K562 (cell line): ENCODE data around the gene CACTIN. TPM values are rescaled to one million over a fixed set of nuclear protein-coding genes. Genes with fewer than 3 reads are reported as not detected.

Experiments
- AFF4 ChIP-seq: sonication (generic); formaldehyde crosslinking; IDR thresholded peaks from 2 replicates; pipeline ENCODE4 v1.8.0; 2023; ENCODE audit warnings: mild to moderate bottlenecking, missing genetic modification reagents
- ATF7 ChIP-seq: fragments of 450-650 bp; IDR thresholded peaks from 2 replicates; pipeline ENCODE4 v1.7.1; 2014; ENCODE audit warnings: mild to moderate bottlenecking, moderate library complexity
- HSF4 ChIP-seq: fragments of 250-450 bp; sonication (Bioruptor Pico); IDR thresholded peaks from 2 replicates; pipeline ENCODE4 v2.1.2; 2022; ENCODE audit warnings: mild to moderate bottlenecking, moderate library complexity, borderline replicate concordance
- MAZ ChIP-seq, 2 experiments: fragments of 450-650 bp in 1 of 2; sonication (generic) in 1 of 2; formaldehyde crosslinking; IDR thresholded peaks in 1 of 2; conservative IDR thresholded peaks in 1 of 2; 2 replicates each; pipeline versions ENCODE4 v1.4.0 to v1.5.0; 2020; ENCODE audit warnings: mild to moderate bottlenecking in 1 of 2, missing genetic modification reagents in 1 of 2
- RAD21 ChIP-seq, 2 experiments: fragments of 250-450 bp in 1 of 2; fragments of 450-650 bp in 1 of 2; sonication (Bioruptor Pico) in 1 of 2; formaldehyde crosslinking in 1 of 2; IDR thresholded peaks in 1 of 2; conservative IDR thresholded peaks in 1 of 2; 2 replicates each; pipeline versions ENCODE4 v1.4.0 to v1.8.0; 2020 to 2022; ENCODE audit warnings: mild to moderate bottlenecking in 2 of 2, moderate library complexity in 1 of 2
- XRCC5 ChIP-seq: fragments of 200-400 bp; formaldehyde crosslinking; IDR thresholded peaks from 2 replicates; pipeline ENCODE4 v1.6.1; 2017; ENCODE audit warnings: low read depth, mild to moderate bottlenecking, low read length
- polyA plus RNA-seq, 8 experiments: library from polyadenylated mRNA; depleted of rRNA in 4 of 8; stranded (reverse) in 5 of 8; unstranded in 3 of 8; fragments of >200 nt; fragmentation: Nextera tagmentation in 2 of 8; fragmentation: Illumina TruSeq in 1 of 8; extraction: Ambion mirVana in 2 of 8; extraction: Trizol in 1 of 8; gene quantifications; 2 replicates each; pipeline versions ENCODE4 v1.2.1 to v1.2.3, GENCODE V29; 2011 to 2014; ENCODE audit warnings: inconsistent platforms in 1 of 8, missing spikeins in 1 of 8
- total RNA-seq, 7 experiments: library from RNA; depleted of rRNA in 6 of 7; stranded (reverse); fragments of >200 nt in 6 of 7; fragmentation: Illumina TruSeq in 2 of 7; extraction: Trizol in 2 of 7; gene quantifications; 2 replicates each; pipeline versions ENCODE4 v1.2.1 to v1.2.3, GENCODE V29; 2011 to 2021; ENCODE audit warnings: low replicate concordance in 1 of 7
- TF ChIP-seq, protein P1 (sequence below), 3 experiments: fragments of 200-800 bp in 1 of 3; sonication (Bioruptor generic) in 1 of 3; sonication (generic) in 1 of 3; formaldehyde crosslinking in 1 of 3; IDR thresholded peaks; 2 replicates each; pipeline versions ENCODE4 v1.6.1 to v1.8.0; 2016 to 2022; ENCODE audit warnings: mild to moderate bottlenecking in 2 of 3, missing compliant biosample characterization in 2 of 3, missing genetic modification characterization in 2 of 3, missing genetic modification reagents in 1 of 3
- TF ChIP-seq, protein P2 (sequence below), 2 experiments: fragments of 450-650 bp; formaldehyde crosslinking in 1 of 2; IDR thresholded peaks; 2 replicates each; pipeline versions ENCODE4 v1.4.0 to v1.6.1; 2014 to 2020; ENCODE audit warnings: mild to moderate bottlenecking in 2 of 2, borderline replicate concordance in 1 of 2, low read depth in 1 of 2
- TF ChIP-seq, protein P3 (sequence below): fragments of 200-800 bp; sonication (Bioruptor generic); IDR thresholded peaks from 2 replicates; pipeline ENCODE4 v1.6.1; 2017; ENCODE audit warnings: missing genetic modification characterization, missing compliant biosample characterization

The CACTIN gene
- total and polyA plus RNA-seq, 9 of the 15 experiments (the other 6 are each of a cell fraction or from before 2014, with no cell fraction given): 0.15 to 49.2 (median 15.0) TPM

DNA sequence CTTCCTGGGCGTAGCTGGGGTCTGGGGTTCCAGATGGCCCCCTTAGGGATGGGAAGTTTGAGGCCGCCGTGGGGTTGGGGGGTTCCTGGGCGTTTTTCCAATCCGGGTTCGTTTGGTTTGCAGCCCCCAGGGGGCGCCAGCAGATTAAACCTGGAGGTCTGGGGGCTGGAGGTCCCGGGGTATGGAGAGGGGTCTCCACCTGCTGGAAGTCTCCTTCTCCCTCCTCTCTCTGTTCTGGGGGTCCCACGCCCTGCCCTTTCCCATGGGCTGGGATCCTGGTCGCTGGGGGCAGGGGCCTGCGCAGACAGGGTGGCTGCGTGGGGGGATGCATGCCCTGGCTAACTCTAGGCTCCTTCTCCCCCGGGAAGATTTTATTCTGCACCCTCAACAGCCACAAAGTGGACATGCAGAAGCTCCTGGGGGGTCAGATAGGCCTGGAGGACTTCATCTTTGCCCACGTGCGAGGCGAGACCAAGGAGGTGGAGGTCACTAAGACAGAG lies 40.4 kb downstream of the CACTIN start (continued):
- TF ChIP-seq, protein P1, sequence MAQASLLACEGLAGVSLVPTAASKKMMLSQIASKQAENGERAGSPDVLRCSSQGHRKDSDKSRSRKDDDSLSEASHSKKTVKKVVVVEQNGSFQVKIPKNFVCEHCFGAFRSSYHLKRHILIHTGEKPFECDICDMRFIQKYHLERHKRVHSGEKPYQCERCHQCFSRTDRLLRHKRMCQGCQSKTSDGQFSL (CRISPR knock-in tag; IDR thresholded peaks at IDR 0.05): no peak
- TF ChIP-seq, protein P1 (tag; IDR thresholded peaks at IDR 0.05): peak in 1 of 2 experiments; percentile 45; a peak in 1 of 4 replicates
- TF ChIP-seq AFF4 (CRISPR knock-in tag): no peak
- TF ChIP-seq XRCC5: 0 out of 2 replicates have a peak, but pooled peaks have one; percentile 22
- peak; percentile 74 to 87 for TF ChIP-seq RAD21 (CRISPR knock-in tag; conservative IDR thresholded peaks at IDR 0.05 in 1 of 2, IDR thresholded peaks at IDR 0.05 in 1 of 2)
- TF ChIP-seq ATF7: 0 out of 2 replicates have a peak, but pooled peaks have one; percentile 21
- TF ChIP-seq, protein P2, sequence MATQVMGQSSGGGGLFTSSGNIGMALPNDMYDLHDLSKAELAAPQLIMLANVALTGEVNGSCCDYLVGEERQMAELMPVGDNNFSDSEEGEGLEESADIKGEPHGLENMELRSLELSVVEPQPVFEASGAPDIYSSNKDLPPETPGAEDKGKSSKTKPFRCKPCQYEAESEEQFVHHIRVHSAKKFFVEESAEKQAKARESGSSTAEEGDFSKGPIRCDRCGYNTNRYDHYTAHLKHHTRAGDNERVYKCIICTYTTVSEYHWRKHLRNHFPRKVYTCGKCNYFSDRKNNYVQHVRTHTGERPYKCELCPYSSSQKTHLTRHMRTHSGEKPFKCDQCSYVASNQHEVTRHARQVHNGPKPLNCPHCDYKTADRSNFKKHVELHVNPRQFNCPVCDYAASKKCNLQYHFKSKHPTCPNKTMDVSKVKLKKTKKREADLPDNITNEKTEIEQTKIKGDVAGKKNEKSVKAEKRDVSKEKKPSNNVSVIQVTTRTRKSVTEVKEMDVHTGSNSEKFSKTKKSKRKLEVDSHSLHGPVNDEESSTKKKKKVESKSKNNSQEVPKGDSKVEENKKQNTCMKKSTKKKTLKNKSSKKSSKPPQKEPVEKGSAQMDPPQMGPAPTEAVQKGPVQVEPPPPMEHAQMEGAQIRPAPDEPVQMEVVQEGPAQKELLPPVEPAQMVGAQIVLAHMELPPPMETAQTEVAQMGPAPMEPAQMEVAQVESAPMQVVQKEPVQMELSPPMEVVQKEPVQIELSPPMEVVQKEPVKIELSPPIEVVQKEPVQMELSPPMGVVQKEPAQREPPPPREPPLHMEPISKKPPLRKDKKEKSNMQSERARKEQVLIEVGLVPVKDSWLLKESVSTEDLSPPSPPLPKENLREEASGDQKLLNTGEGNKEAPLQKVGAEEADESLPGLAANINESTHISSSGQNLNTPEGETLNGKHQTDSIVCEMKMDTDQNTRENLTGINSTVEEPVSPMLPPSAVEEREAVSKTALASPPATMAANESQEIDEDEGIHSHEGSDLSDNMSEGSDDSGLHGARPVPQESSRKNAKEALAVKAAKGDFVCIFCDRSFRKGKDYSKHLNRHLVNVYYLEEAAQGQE (IDR thresholded peaks at IDR 0.05; ENCODE audit: borderline replicate concordance): peak; percentile 82
- TF ChIP-seq, protein P2 (CRISPR knock-in tag; IDR thresholded peaks at IDR 0.05; ENCODE audit: low read depth): no peak
- no peak for TF ChIP-seq HSF4 (CRISPR knock-in tag)
- TF ChIP-seq MAZ (CRISPR knock-in tag; conservative IDR thresholded peaks at IDR 0.05 in 1 of 2, IDR thresholded peaks at IDR 0.05 in 1 of 2): peak in 1 of 2 experiments; percentile 40; a peak in 1 of 4 replicates
- TF ChIP-seq, protein P3, sequence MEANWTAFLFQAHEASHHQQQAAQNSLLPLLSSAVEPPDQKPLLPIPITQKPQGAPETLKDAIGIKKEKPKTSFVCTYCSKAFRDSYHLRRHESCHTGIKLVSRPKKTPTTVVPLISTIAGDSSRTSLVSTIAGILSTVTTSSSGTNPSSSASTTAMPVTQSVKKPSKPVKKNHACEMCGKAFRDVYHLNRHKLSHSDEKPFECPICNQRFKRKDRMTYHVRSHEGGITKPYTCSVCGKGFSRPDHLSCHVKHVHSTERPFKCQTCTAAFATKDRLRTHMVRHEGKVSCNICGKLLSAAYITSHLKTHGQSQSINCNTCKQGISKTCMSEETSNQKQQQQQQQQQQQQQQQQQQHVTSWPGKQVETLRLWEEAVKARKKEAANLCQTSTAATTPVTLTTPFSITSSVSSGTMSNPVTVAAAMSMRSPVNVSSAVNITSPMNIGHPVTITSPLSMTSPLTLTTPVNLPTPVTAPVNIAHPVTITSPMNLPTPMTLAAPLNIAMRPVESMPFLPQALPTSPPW (CRISPR knock-in tag): 0 out of 2 replicates have a peak, but pooled peaks have one; percentile 12
